K562 (cell line): Measurements from ENCODE around the gene LIPE.

ENCODE experiments used
- CTCF ChIP-seq, 3 experiments: IDR thresholded peaks in 2 of 3; conservative IDR thresholded peaks in 1 of 3; 2 replicates each; pipeline ENCODE4 v1.5.1; 2011 to 2012; ENCODE audit warnings: low read length in 3 of 3, mild to moderate bottlenecking in 3 of 3, control low read depth in 2 of 3, improper control_type of control experiment in 1 of 3, inconsistent platforms in 1 of 3, low read depth in 1 of 3, mixed read lengths in 1 of 3, moderate library complexity in 1 of 3; ENCODE audit not compliant: insufficient read depth in 2 of 3
- DDX20 ChIP-seq: fragments of 450-650 bp; IDR thresholded peaks from 2 replicates; pipeline ENCODE4 v1.6.1; 2016; ENCODE audit warnings: missing genetic modification characterization, low read depth, mild to moderate bottlenecking, missing compliant biosample characterization, moderate library complexity
- E2F1 ChIP-seq: sonication (generic); formaldehyde crosslinking; IDR thresholded peaks from 2 replicates; pipeline ENCODE4 v1.8.1; 2023; ENCODE audit warnings: mild to moderate bottlenecking, missing genetic modification reagents, moderate library complexity
- FOXK2 ChIP-seq, 2 experiments: fragments of 450-650 bp; IDR thresholded peaks in 1 of 2; conservative IDR thresholded peaks in 1 of 2; 2 replicates each; pipeline ENCODE4 v1.6.1; 2016; ENCODE audit warnings: low read depth in 2 of 2, mild to moderate bottlenecking in 1 of 2
- HMGN3 ChIP-seq: IDR thresholded peaks from 2 replicates; pipeline ENCODE4 v1.6.1; 2011; ENCODE audit warnings: borderline replicate concordance, low read depth, mild to moderate bottlenecking, mixed read lengths, low read length; ENCODE audit not compliant: insufficient read length; ENCODE audit errors: extremely low read depth
- NKRF ChIP-seq: fragments of 450-650 bp; IDR thresholded peaks from 2 replicates; pipeline ENCODE4 v1.6.1; 2016; ENCODE audit warnings: borderline replicate concordance
- NR2C2 ChIP-seq, 2 experiments: fragments of 200-800 bp in 1 of 2; sonication (Bioruptor generic) in 1 of 2; sonication (generic) in 1 of 2; formaldehyde crosslinking in 1 of 2; IDR thresholded peaks; 2 replicates each; pipeline versions ENCODE4 v1.6.1 to v1.8.0; 2016 to 2022; ENCODE audit warnings: mild to moderate bottlenecking in 1 of 2, missing compliant biosample characterization in 1 of 2, missing genetic modification characterization in 1 of 2, missing genetic modification reagents in 1 of 2
- PKNOX1 ChIP-seq: fragments of 450-650 bp; IDR thresholded peaks from 2 replicates; pipeline ENCODE4 v1.6.1; 2016
- RFX5 ChIP-seq: IDR thresholded peaks from 2 replicates; pipeline ENCODE4 v1.6.1; 2011; ENCODE audit warnings: low read depth, mild to moderate bottlenecking, improper control_type of control experiment, low read length
- ZBTB49 ChIP-seq: sonication (generic); formaldehyde crosslinking; IDR thresholded peaks from 2 replicates; pipeline ENCODE4 v1.8.0; 2022; ENCODE audit warnings: missing genetic modification reagents, mild to moderate bottlenecking, borderline replicate concordance
- ZNF324 ChIP-seq: fragments of 250-450 bp; sonication (Bioruptor Pico); IDR thresholded peaks from 2 replicates; pipeline ENCODE4 v1.4.0; 2020; ENCODE audit warnings: mild to moderate bottlenecking
- ZNF740 ChIP-seq, 3 experiments: fragments of 200-800 bp in 1 of 3; sonication (Bioruptor generic) in 1 of 3; sonication (generic) in 1 of 3; formaldehyde crosslinking in 1 of 3; IDR thresholded peaks; 2 replicates each; pipeline versions ENCODE4 v1.6.1 to v1.8.0; 2016 to 2022; ENCODE audit warnings: mild to moderate bottlenecking in 2 of 3, missing compliant biosample characterization in 2 of 3, missing genetic modification characterization in 2 of 3, missing genetic modification reagents in 1 of 3

- TF ChIP-seq ZBTB49 (no peak), RFX5 (no peak), NR2C2 (CRISPR knock-in tag; IDR thresholded peaks at IDR 0.05) (no peak), NR2C2 (tag; IDR thresholded peaks at IDR 0.05) (no peak), PKNOX1 (no peak), CTCF (IDR thresholded peaks at IDR 0.05 in 2 of 3, conservative IDR thresholded peaks at IDR 0.05 in 1 of 3; ENCODE audit: insufficient read depth in 2 of 3, low read depth in 1 of 3, low read length in 3 of 3) (no peak), ZNF324 (CRISPR knock-in tag) (no peak), HMGN3 (no peak), NKRF (no peak), DDX20 (no peak), E2F1 (CRISPR knock-in tag) (no peak), ZNF740 (CRISPR knock-in tag; IDR thresholded peaks at IDR 0.05) (no peak), ZNF740 (tag; IDR thresholded peaks at IDR 0.05) (no peak), FOXK2 (conservative IDR thresholded peaks at IDR 0.05 in 1 of 2, IDR thresholded peaks at IDR 0.05 in 1 of 2; ENCODE audit: low read depth in 2 of 2) (no peak)
Observed at GRCh38 chr19:42411581-42412178, 15.5 kb downstream of the LIPE start.
